Endothelial cell (in vitro differentiated cells): Measurements from ENCODE around the gene PPM1H. TPM values are rescaled to one million over a fixed set of nuclear protein-coding genes. Genes with fewer than 3 reads are reported as not detected.

ENCODE experiments used
- DNase-seq: peaks from one replicate; pipeline ENCODE4 v3.0.0; 2021; ENCODE audit warnings: low spot score
- H3K27ac Mint-ChIP-seq: one replicate; pipeline ENCODE4 v1.8.0; 2021; ENCODE audit warnings: mixed read lengths, inconsistent platforms; ENCODE audit not compliant: unreplicated experiment
- H3K27me3 Mint-ChIP-seq: one replicate; pipeline ENCODE4 v1.8.0; 2021; ENCODE audit warnings: mild to moderate bottlenecking, moderate library complexity, mixed read lengths, inconsistent platforms; ENCODE audit not compliant: unreplicated experiment
- H3K36me3 Mint-ChIP-seq: one replicate; pipeline ENCODE4 v1.8.0; 2021; ENCODE audit warnings: mild to moderate bottlenecking, low read depth, mixed read lengths, inconsistent platforms; ENCODE audit not compliant: unreplicated experiment
- H3K4me1 Mint-ChIP-seq: one replicate; pipeline ENCODE4 v1.8.0; 2021; ENCODE audit warnings: mild to moderate bottlenecking, mixed read lengths, inconsistent platforms; ENCODE audit not compliant: unreplicated experiment
- H3K4me3 Mint-ChIP-seq: one replicate; pipeline ENCODE4 v1.8.0; 2021; ENCODE audit warnings: mild to moderate bottlenecking, mixed read lengths, inconsistent platforms; ENCODE audit not compliant: unreplicated experiment
- H3K9me3 Mint-ChIP-seq: one replicate; pipeline ENCODE4 v1.8.0; 2021; ENCODE audit warnings: mixed read lengths, inconsistent platforms; ENCODE audit not compliant: unreplicated experiment
- CTCF ChIP-seq: fragments of 200-600 bp; sonication (generic); IDR thresholded peaks from one replicate; pipeline ENCODE4 v1.5.0; 2021; ENCODE audit warnings: antibody characterized with exemption; ENCODE audit not compliant: unreplicated experiment
- total RNA-seq: library from RNA; stranded (reverse); fragmentation: NEBNext Ultra II Directional; extraction: Animal tissue kit (Norgen Biotek cat#: 25700); gene quantifications from one replicate; pipeline ENCODE4 v1.2.1, GENCODE V29; 2021; ENCODE audit not compliant: unreplicated experiment

Gene PPM1H
- total RNA-seq, 1 donor from 2014 or later: 71.8 TPM

GRCh38 chr12:62776575-62776974 lies 158.4 kb downstream of the PPM1H start:
- Mint-ChIP-seq H3K4me1 (peaks cover 25% of the 10 kb centered on the region), H3K36me3 (peaks cover 25% of the 10 kb centered on the region), H3K27me3 (peaks cover 8% of the 10 kb centered on the region), H3K27ac (no peak overlapping the region), H3K9me3 (no peaks in the 10 kb centered on the region), H3K4me3 (no peak overlapping the region)
- TF ChIP-seq CTCF: no peak
- DNase-seq: no peak

GRCh38 chr12:62774794-62775193 lies 160.2 kb downstream of the PPM1H start:
- Mint-ChIP-seq H3K27ac (peak overlapping the region; percentile 55), H3K27me3 (peaks cover 8% of the 10 kb centered on the region), H3K36me3 (peaks cover 19% of the 10 kb centered on the region), H3K4me1 (peaks cover 29% of the 10 kb centered on the region), H3K4me3 (peak overlapping the region; percentile 22), H3K9me3 (no peaks in the 10 kb centered on the region)
- TF ChIP-seq CTCF: no peak
- no peak for DNase-seq

GRCh38 chr12:62772416-62772955 lies 162.5 kb downstream of the PPM1H start:
- Mint-ChIP-seq H3K4me1 (peaks cover 28% of the 10 kb centered on the region), H3K4me3 (peak overlapping the region; percentile 79), H3K27me3 (peaks cover 10% of the 10 kb centered on the region), H3K9me3 (no peaks in the 10 kb centered on the region), H3K36me3 (peaks cover 20% of the 10 kb centered on the region), H3K27ac (peak overlapping the region; percentile 76)
- no peak for TF ChIP-seq CTCF
- peak; percentile 8 for DNase-seq

- no peak overlapping the region for H3K4me3 Mint-ChIP-seq
- peaks cover 12% of the 10 kb centered on the region for H3K27me3 Mint-ChIP-seq
- H3K36me3 Mint-ChIP-seq: peaks cover 25% of the 10 kb centered on the region
- TF ChIP-seq CTCF: no peak
- peaks cover 31% of the 10 kb centered on the region for H3K4me1 Mint-ChIP-seq
- H3K9me3 Mint-ChIP-seq: no peaks in the 10 kb centered on the region
- no peak overlapping the region for H3K27ac Mint-ChIP-seq
- DNase-seq: no peak
Observed at GRCh38 chr12:62771828-62772227, 163.1 kb downstream of the PPM1H start.

GRCh38 chr12:62770381-62770780 lies 164.6 kb downstream of the PPM1H start:
- no peak for TF ChIP-seq CTCF
- DNase-seq: no peak
- Mint-ChIP-seq H3K4me3 (no peak overlapping the region), H3K27ac (no peak overlapping the region), H3K4me1 (peaks cover 22% of the 10 kb centered on the region), H3K9me3 (no peaks in the 10 kb centered on the region), H3K36me3 (peaks cover 31% of the 10 kb centered on the region), H3K27me3 (peaks cover 5% of the 10 kb centered on the region)
